ENCODE measurements around the gene ASB18.

ASB18 gene

GRCh38 chr2:236259371-236259770 is 4.8 kb downstream of the ASB18 start:
- TF ChIP-seq EZH2phosphoT487 (IDR thresholded peaks at IDR 0.05; ENCODE audit: borderline replicate concordance, low read length) (no peak), CTCF (IDR thresholded peaks at IDR 0.05; ENCODE audit: low read depth, low read length, poor library complexity, severe bottlenecking) (no peak)
- H3K27me3 ChIP-seq (ENCODE audit: control insufficient read depth, low read length) = no peaks in the 10 kb centered on the region
- no peaks in the 10 kb centered on the region for H4K20me1 ChIP-seq (ENCODE audit: control insufficient read depth, insufficient read depth, low read depth, low read length)
- no peaks in the 10 kb centered on the region for H3K9me3 ChIP-seq (ENCODE audit: control insufficient read depth, insufficient read depth, low read length)
- no peak overlapping the region for H3K27ac ChIP-seq (ENCODE audit: low read depth, low read length)
- no peaks in the 10 kb centered on the region for H3K4me1 ChIP-seq (ENCODE audit: control insufficient read depth, low read length)
- H3K4me3 ChIP-seq (ENCODE audit: low read length) = no peak overlapping the region
- no peaks in the 10 kb centered on the region for H3K79me2 ChIP-seq (ENCODE audit: control insufficient read depth, low read length)
- H3K36me3 ChIP-seq (ENCODE audit: control insufficient read depth, low read length) = no peaks in the 10 kb centered on the region
- no peaks in the 10 kb centered on the region for H3K9me2 ChIP-seq (replicated peaks; ENCODE audit: control insufficient read depth, low read length)
- H3F3A ChIP-seq (ENCODE audit: control insufficient read depth, insufficient read depth) = no peaks in the 10 kb centered on the region
- H3K4me2 ChIP-seq (ENCODE audit: low read length) = no peak overlapping the region

GRCh38 chr2:236257575-236257974 is 6.6 kb downstream of the ASB18 start:
- no peaks in the 10 kb centered on the region for H3K27me3 ChIP-seq (ENCODE audit: control insufficient read depth, low read length)
- no peaks in the 10 kb centered on the region for H3K36me3 ChIP-seq (ENCODE audit: control insufficient read depth, low read length)
- H3K9me3 ChIP-seq (ENCODE audit: control insufficient read depth, insufficient read depth, low read length) = no peaks in the 10 kb centered on the region
- TF ChIP-seq EZH2phosphoT487 (IDR thresholded peaks at IDR 0.05; ENCODE audit: borderline replicate concordance, low read length) (no peak), CTCF (IDR thresholded peaks at IDR 0.05; ENCODE audit: low read depth, low read length, poor library complexity, severe bottlenecking) (no peak)
- H3K4me1 ChIP-seq (ENCODE audit: control insufficient read depth, low read length) = no peaks in the 10 kb centered on the region
- H3K27ac ChIP-seq (ENCODE audit: low read depth, low read length) = no peak overlapping the region
- no peaks in the 10 kb centered on the region for H3K9me2 ChIP-seq (replicated peaks; ENCODE audit: control insufficient read depth, low read length)
- H4K20me1 ChIP-seq (ENCODE audit: control insufficient read depth, insufficient read depth, low read depth, low read length) = no peaks in the 10 kb centered on the region
- H3F3A ChIP-seq (ENCODE audit: control insufficient read depth, insufficient read depth) = no peaks in the 10 kb centered on the region
- no peaks in the 10 kb centered on the region for H3K79me2 ChIP-seq (ENCODE audit: control insufficient read depth, low read length)
- no peak overlapping the region for H3K4me3 ChIP-seq (ENCODE audit: low read length)
- H3K4me2 ChIP-seq (ENCODE audit: low read length) = no peak overlapping the region

GRCh38 chr2:236257136-236257535 is 7.1 kb downstream of the ASB18 start:
- H3K27ac ChIP-seq (ENCODE audit: low read depth, low read length) = no peak overlapping the region
- H3F3A ChIP-seq (ENCODE audit: control insufficient read depth, insufficient read depth) = no peaks in the 10 kb centered on the region
- no peaks in the 10 kb centered on the region for H3K4me1 ChIP-seq (ENCODE audit: control insufficient read depth, low read length)
- no peak overlapping the region for H3K4me3 ChIP-seq (ENCODE audit: low read length)
- H3K27me3 ChIP-seq (ENCODE audit: control insufficient read depth, low read length) = no peaks in the 10 kb centered on the region
- H3K36me3 ChIP-seq (ENCODE audit: control insufficient read depth, low read length) = no peaks in the 10 kb centered on the region
- no peaks in the 10 kb centered on the region for H4K20me1 ChIP-seq (ENCODE audit: control insufficient read depth, insufficient read depth, low read depth, low read length)
- H3K4me2 ChIP-seq (ENCODE audit: low read length) = no peak overlapping the region
- no peak for TF ChIP-seq EZH2phosphoT487 (IDR thresholded peaks at IDR 0.05; ENCODE audit: borderline replicate concordance, low read length)
- H3K9me3 ChIP-seq (ENCODE audit: control insufficient read depth, insufficient read depth, low read length) = no peaks in the 10 kb centered on the region
- no peaks in the 10 kb centered on the region for H3K9me2 ChIP-seq (replicated peaks; ENCODE audit: control insufficient read depth, low read length)
- H3K79me2 ChIP-seq (ENCODE audit: control insufficient read depth, low read length) = no peaks in the 10 kb centered on the region

- Histone ChIP-seq H3K9me2 (replicated peaks; ENCODE audit: control insufficient read depth, low read length) (no peaks in the 10 kb centered on the region), H3K4me2 (ENCODE audit: low read length) (no peak overlapping the region), H3K27ac (ENCODE audit: low read depth, low read length) (no peak overlapping the region), H3K4me1 (ENCODE audit: control insufficient read depth, low read length) (no peaks in the 10 kb centered on the region), H3K27me3 (ENCODE audit: control insufficient read depth, low read length) (no peaks in the 10 kb centered on the region), H4K20me1 (ENCODE audit: control insufficient read depth, insufficient read depth, low read depth, low read length) (no peaks in the 10 kb centered on the region), H3K36me3 (ENCODE audit: control insufficient read depth, low read length) (no peaks in the 10 kb centered on the region), H3K4me3 (ENCODE audit: low read length) (no peak overlapping the region), H3K9me3 (ENCODE audit: control insufficient read depth, insufficient read depth, low read length) (no peaks in the 10 kb centered on the region), H3K79me2 (ENCODE audit: control insufficient read depth, low read length) (no peaks in the 10 kb centered on the region), H3F3A (ENCODE audit: control insufficient read depth, insufficient read depth) (no peaks in the 10 kb centered on the region)
- no peak for TF ChIP-seq CTCF (IDR thresholded peaks at IDR 0.05; ENCODE audit: low read depth, low read length, poor library complexity, severe bottlenecking)
- TF ChIP-seq EZH2phosphoT487 (IDR thresholded peaks at IDR 0.05; ENCODE audit: borderline replicate concordance, low read length) = no peak
Measured at GRCh38 chr2:236256366-236256985, 7.7 kb downstream of the ASB18 start.
